Measurements from ENCODE around the gene OSMR. TPM values are rescaled to one million over a fixed set of nuclear protein-coding genes. Genes with fewer than 3 reads are reported as not detected.

Gene OSMR
- total and polyA plus RNA-seq, 2 of the 13 experiments (the other 11 are each of a cell fraction or from before 2014, with no cell fraction given): 21.3 to 86.5 TPM

DNA sequence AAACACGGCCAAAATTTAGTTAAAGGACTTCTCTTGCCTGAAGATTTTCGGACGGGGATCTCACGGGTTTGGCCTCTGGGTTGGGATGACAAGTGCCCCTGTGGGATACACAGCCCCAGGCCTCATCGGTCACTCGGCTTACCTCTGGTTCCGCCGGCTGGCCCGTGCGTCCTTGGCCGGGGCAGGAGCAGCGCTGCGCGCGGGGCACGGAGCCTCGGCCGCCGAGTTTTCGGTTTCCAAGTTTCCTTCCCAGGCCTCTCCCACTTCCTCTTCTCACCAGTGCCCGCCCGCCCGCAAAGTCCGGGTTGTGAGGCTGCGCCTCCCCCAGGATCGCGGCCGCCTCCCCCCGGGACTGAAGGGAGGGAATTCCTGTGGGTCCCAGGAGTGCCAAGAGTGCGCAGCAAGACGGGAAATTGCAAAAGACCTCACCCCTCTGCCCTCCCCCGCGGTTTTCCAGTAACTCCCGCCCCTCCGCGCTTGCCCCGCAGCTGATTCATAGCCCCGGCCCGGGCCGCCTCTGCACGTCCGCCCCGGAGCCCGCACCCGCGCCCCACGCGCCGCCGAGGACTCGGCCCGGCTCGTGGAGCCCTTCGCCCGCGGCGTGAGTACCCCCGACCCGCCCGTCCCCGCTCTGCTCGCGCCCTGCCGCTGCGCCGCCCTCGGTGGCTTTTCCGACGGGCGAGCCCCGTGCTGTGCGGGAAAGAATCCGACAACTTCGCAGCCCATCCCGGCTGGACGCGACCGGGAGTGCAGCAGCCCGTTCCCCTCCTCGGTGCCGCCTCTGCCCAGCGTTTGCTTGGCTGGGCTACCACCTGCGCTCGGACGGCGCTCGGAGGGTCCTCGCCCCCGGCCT is at the start of gene OSMR (continued):
- TF ChIP-seq, protein P1, sequence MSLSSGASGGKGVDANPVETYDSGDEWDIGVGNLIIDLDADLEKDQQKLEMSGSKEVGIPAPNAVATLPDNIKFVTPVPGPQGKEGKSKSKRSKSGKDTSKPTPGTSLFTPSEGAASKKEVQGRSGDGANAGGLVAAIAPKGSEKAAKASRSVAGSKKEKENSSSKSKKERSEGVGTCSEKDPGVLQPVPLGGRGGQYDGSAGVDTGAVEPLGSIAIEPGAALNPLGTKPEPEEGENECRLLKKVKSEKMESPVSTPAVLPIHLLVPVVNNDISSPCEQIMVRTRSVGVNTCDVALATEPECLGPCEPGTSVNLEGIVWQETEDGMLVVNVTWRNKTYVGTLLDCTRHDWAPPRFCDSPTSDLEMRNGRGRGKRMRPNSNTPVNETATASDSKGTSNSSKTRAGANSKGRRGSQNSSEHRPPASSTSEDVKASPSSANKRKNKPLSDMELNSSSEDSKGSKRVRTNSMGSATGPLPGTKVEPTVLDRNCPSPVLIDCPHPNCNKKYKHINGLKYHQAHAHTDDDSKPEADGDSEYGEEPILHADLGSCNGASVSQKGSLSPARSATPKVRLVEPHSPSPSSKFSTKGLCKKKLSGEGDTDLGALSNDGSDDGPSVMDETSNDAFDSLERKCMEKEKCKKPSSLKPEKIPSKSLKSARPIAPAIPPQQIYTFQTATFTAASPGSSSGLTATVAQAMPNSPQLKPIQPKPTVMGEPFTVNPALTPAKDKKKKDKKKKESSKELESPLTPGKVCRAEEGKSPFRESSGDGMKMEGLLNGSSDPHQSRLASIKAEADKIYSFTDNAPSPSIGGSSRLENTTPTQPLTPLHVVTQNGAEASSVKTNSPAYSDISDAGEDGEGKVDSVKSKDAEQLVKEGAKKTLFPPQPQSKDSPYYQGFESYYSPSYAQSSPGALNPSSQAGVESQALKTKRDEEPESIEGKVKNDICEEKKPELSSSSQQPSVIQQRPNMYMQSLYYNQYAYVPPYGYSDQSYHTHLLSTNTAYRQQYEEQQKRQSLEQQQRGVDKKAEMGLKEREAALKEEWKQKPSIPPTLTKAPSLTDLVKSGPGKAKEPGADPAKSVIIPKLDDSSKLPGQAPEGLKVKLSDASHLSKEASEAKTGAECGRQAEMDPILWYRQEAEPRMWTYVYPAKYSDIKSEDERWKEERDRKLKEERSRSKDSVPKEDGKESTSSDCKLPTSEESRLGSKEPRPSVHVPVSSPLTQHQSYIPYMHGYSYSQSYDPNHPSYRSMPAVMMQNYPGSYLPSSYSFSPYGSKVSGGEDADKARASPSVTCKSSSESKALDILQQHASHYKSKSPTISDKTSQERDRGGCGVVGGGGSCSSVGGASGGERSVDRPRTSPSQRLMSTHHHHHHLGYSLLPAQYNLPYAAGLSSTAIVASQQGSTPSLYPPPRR (CRISPR knock-in tag; IDR thresholded peaks at IDR 0.05; ENCODE audit: borderline replicate concordance): no peak; the same call in 1 of the 2 replicates
- TF ChIP-seq, protein P2, sequence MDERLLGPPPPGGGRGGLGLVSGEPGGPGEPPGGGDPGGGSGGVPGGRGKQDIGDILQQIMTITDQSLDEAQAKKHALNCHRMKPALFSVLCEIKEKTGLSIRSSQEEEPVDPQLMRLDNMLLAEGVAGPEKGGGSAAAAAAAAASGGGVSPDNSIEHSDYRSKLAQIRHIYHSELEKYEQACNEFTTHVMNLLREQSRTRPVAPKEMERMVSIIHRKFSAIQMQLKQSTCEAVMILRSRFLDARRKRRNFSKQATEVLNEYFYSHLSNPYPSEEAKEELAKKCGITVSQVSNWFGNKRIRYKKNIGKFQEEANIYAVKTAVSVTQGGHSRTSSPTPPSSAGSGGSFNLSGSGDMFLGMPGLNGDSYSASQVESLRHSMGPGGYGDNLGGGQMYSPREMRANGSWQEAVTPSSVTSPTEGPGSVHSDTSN (CRISPR knock-in tag; IDR thresholded peaks at IDR 0.05): no peak
- TF ChIP-seq, protein P3, sequence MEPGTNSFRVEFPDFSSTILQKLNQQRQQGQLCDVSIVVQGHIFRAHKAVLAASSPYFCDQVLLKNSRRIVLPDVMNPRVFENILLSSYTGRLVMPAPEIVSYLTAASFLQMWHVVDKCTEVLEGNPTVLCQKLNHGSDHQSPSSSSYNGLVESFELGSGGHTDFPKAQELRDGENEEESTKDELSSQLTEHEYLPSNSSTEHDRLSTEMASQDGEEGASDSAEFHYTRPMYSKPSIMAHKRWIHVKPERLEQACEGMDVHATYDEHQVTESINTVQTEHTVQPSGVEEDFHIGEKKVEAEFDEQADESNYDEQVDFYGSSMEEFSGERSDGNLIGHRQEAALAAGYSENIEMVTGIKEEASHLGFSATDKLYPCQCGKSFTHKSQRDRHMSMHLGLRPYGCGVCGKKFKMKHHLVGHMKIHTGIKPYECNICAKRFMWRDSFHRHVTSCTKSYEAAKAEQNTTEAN (CRISPR knock-in tag; conservative IDR thresholded peaks at IDR 0.05): no peak; the same call in 1 of the 2 replicates
- TF ChIP-seq ZNF558 (CRISPR knock-in tag; IDR thresholded peaks at IDR 0.05; ENCODE audit: borderline replicate concordance) (peak; percentile 42; the same call in 1 of the 2 replicates), ZNF713 (CRISPR knock-in tag; IDR thresholded peaks at IDR 0.05) (no peak), MAZ (IDR thresholded peaks at IDR 0.05; ENCODE audit: borderline replicate concordance, low read depth, low read length) (peak; percentile 80; the same call in 1 of the 2 replicates), MAZ (CRISPR knock-in tag; IDR thresholded peaks at IDR 0.05; ENCODE audit: low read depth) (peak; percentile 92), ZNF556 (CRISPR knock-in tag; IDR thresholded peaks at IDR 0.05; ENCODE audit: borderline replicate concordance) (no peak)
- TF ChIP-seq, protein P4, sequence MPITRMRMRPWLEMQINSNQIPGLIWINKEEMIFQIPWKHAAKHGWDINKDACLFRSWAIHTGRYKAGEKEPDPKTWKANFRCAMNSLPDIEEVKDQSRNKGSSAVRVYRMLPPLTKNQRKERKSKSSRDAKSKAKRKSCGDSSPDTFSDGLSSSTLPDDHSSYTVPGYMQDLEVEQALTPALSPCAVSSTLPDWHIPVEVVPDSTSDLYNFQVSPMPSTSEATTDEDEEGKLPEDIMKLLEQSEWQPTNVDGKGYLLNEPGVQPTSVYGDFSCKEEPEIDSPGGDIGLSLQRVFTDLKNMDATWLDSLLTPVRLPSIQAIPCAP (CRISPR knock-in tag; IDR thresholded peaks at IDR 0.05; ENCODE audit: low read depth): no peak
- TF ChIP-seq, protein P5, sequence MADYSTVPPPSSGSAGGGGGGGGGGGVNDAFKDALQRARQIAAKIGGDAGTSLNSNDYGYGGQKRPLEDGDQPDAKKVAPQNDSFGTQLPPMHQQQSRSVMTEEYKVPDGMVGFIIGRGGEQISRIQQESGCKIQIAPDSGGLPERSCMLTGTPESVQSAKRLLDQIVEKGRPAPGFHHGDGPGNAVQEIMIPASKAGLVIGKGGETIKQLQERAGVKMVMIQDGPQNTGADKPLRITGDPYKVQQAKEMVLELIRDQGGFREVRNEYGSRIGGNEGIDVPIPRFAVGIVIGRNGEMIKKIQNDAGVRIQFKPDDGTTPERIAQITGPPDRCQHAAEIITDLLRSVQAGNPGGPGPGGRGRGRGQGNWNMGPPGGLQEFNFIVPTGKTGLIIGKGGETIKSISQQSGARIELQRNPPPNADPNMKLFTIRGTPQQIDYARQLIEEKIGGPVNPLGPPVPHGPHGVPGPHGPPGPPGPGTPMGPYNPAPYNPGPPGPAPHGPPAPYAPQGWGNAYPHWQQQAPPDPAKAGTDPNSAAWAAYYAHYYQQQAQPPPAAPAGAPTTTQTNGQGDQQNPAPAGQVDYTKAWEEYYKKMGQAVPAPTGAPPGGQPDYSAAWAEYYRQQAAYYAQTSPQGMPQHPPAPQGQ (CRISPR knock-in tag; IDR thresholded peaks at IDR 0.05; ENCODE audit: borderline replicate concordance): no peak
